Measurements from ENCODE around the gene ADARB1. TPM values are rescaled to one million over a fixed set of nuclear protein-coding genes. Genes with fewer than 3 reads are reported as not detected.

Gene ADARB1
- total and polyA plus RNA-seq, 2 experiments from 2014 or later, result 4.8 to 14.8 TPM

- Histone ChIP-seq H3K4me2 (no peak overlapping the region), H3K4me1 (ENCODE audit: insufficient read depth) (peaks cover 8% of the 10 kb centered on the region), H4K20me1 (replicated peaks; ENCODE audit: insufficient read depth) (no peaks in the 10 kb centered on the region), H3F3A (replicated peaks; ENCODE audit: low read depth) (peaks cover 5% of the 10 kb centered on the region; the same call in 1 of the 2 replicates), H2AFZ (no peak overlapping the region), H3K4me3 (no peak overlapping the region), H3K27ac (ENCODE audit: low read depth) (no peak overlapping the region), H3K79me2 (replicated peaks; ENCODE audit: insufficient read depth) (no peaks in the 10 kb centered on the region), H3K27me3 (ENCODE audit: insufficient read depth) (no peaks in the 10 kb centered on the region), H3K9me2 (ENCODE audit: insufficient read depth) (no peaks in the 10 kb centered on the region), H3K36me3 (ENCODE audit: insufficient read depth) (no peaks in the 10 kb centered on the region)
- DNase-seq (ENCODE audit: low spot score), result no peak
- Mint-ChIP-seq H3K9me3 (peaks cover 3% of the 10 kb centered on the region; the same call in 1 of the 3 replicates), H3K36me3 (ENCODE audit: low read depth) (no peaks in the 10 kb centered on the region; the same call in 2 of the 3 replicates), H3K27me3 (ENCODE audit: insufficient read depth, low read depth, poor library complexity) (peaks cover 6% of the 10 kb centered on the region), H3K4me3 (no peak overlapping the region), H3K4me1 (peaks cover 18% of the 10 kb centered on the region), H3K27ac (no peak overlapping the region)
- TF ChIP-seq NANOG (IDR thresholded peaks at IDR 0.05; ENCODE audit: borderline replicate concordance) (no peak), REST (IDR thresholded peaks at IDR 0.05; ENCODE audit: unreplicated experiment) (no peak), CTCF (conservative IDR thresholded peaks at IDR 0.05; ENCODE audit: low read depth in 2 of 2) (no peak), JUNB (IDR thresholded peaks at IDR 0.05; ENCODE audit: unreplicated experiment) (no peak), ETS1 (IDR thresholded peaks at IDR 0.05) (no peak), EZH2 (IDR thresholded peaks at IDR 0.05; ENCODE audit: low read depth, unreplicated experiment) (no peak), ZNF114 (CRISPR knock-in tag; IDR thresholded peaks at IDR 0.05) (no peak), EZH2phosphoT487 (IDR thresholded peaks at IDR 0.05; ENCODE audit: unreplicated experiment) (no peak), CREB1 (CRISPR knock-in tag; IDR thresholded peaks at IDR 0.05; ENCODE audit: low read depth) (no peak), ZNF462 (CRISPR knock-in tag; IDR thresholded peaks at IDR 0.05) (no peak), POLR2AphosphoS5 (IDR thresholded peaks at IDR 0.05; ENCODE audit: low read depth) (no peak), ZNF331 (CRISPR knock-in tag; IDR thresholded peaks at IDR 0.05; ENCODE audit: low read depth) (no peak), STAT1 (IDR thresholded peaks at IDR 0.05; ENCODE audit: unreplicated experiment) (no peak)
- ATAC-seq, result no peak
Measured at GRCh38 chr21:45069711-45070110, 4.7 kb upstream of the ADARB1 start.
